Measurements from ENCODE around the gene LAPTM5.

LAPTM5 gene

GRCh38 chr1:30742300-30742962, 15.1 kb downstream of the LAPTM5 start:
- DNase-seq (ENCODE audit: low spot score): no peak

DNA sequence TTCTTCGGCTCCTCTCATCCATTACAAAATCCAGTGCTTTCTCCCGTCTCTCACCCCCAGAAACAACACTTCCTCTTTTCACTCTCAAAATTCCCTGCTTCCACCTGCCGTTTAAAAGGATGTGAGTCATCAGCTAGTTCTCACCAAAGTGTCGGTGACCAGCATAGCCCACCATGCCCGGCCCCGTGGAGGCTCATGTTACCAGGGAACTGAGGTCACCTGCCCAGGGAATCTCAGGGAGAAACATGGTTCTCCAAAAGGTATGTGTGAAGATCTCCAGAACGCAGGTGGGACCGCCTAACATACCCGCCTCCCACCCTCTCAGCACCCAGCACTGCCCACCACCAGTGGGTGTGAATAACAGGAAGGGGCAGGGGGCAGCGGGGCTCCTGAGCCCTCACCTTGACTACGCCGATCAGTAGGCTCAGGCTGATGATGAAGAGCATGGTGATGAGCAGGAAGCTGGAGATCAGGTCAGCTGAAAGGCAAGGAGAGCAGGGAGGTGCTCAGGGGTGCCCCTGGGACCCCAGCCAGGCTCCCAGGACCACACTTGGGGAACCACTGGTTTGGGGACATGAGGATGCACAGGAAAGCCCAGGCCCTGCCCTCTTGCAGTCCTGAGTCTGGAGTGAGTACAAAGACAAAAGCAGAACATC, 16.2 kb downstream of the LAPTM5 start:
- DNase-seq (ENCODE audit: low spot score): no peak

GRCh38 chr1:30740251-30741238, 17.0 kb downstream of the LAPTM5 start:
- no peak for DNase-seq (ENCODE audit: low spot score)

- DNase-seq (ENCODE audit: low spot score): no peak
Measured at GRCh38 chr1:30739601-30740000, 18.0 kb downstream of the LAPTM5 start.

- no peak for DNase-seq (ENCODE audit: low spot score)
Measured at GRCh38 chr1:30738715-30739559, 18.6 kb downstream of the LAPTM5 start.

DNA sequence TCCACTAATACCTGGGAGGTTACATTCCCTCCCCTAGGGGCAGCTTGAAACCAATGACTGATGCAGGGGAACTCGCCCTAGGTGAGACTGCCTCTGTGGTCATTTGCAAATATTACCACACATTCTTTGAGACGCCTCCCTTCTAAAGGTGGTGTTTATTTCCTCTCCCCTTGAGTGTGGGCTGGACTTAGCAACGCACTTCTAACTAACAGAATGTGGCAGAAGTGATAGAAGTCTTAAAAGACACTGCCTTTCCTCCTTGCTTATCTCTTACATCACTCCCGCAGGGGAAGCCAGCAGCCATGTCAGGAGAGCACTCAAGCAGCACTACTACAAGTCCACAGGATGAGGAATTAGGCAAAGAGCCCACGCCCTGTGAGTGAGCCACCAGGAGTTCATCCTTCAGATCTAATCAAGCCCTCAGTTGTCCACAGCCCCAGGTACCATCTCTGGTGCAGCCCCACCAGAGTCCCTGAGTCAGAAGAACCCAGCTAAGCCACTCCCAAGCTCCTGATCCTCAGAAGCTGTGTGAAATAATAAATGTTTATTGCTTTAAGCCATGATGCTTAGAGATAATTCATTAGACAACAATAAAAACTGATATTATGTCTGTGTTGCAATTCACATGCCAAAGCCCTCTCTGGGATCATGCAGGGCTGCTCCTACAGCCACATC, 19.4 kb downstream of the LAPTM5 start:
- no peak for DNase-seq (ENCODE audit: low spot score)

DNA sequence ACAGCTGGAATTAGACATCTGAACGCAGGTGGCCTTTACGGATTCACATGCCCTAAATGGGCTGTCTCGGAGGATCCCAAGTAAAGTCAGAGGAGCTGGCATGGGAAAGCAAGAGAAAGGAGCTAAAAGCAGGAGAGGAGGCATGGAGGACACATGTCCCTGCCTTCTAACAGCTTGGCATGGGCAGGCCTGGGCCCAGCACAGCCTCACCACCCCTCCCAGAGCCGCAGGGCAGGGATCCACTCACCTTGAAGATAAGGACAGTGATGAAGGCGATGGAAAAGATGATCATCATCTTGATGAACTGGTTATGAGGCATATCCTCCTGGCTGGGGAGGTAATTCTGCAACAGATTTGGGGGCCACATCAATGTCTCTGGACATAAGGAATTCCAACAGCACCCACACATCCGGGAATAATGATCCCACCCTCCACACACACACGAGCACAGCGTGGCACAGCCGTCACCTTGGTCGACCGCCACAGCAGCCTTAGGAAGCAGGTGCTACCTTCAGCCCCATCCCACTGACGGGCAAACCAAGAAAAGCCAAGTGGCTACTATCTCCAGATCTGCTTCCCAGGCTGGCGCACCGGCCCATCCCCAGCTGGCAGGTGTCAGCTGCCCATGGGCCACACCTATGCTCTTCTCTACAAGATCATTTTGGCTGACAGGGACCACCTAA, 20.1 kb downstream of the LAPTM5 start:
- no peak for DNase-seq (ENCODE audit: low spot score)

- DNase-seq (ENCODE audit: low spot score): no peak
Measured at GRCh38 chr1:30735668-30736498, 21.7 kb downstream of the LAPTM5 start.

DNA sequence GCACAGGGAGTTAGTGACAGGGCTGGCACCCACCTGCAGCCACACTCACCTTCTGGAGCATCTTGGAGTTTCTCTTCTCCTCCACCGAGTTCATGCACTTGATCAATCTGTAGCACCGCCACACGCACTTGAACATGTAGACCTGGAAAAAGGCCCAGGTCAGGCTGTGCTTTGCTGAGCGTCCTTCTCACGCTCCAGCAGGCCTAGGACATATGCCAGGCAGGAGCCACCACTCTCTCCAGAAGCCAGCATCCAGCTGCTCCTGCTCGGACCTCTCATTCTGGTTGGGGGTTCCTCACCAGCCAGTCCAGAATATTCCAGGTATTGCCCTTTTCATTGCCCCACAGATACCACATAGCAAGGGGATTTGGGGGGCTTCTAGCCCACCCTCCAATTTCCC, 22.4 kb downstream of the LAPTM5 start:
- DNase-seq (ENCODE audit: low spot score): no peak

DNA sequence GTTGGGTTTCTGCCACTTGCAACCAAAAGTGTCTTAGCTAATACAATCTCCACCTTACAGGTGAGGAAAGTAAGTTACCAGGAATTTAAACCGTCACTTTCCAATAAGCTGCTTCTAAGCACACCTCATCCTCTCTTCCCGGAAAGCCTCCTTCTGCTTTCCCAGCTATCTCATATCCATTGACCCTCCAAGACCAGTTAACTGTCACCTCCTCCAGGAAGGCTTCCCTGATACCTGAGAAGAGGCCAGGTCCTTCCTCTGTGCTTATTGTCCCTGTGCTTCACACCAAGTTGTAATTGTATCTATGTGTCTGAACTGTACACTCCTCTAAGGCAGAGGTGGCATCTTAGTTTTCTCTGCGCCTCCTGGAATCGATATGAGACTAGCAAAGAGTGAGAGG, 23.0 kb downstream of the LAPTM5 start:
- DNase-seq (ENCODE audit: low spot score): no peak

- no peak for DNase-seq (ENCODE audit: low spot score)
Measured at GRCh38 chr1:30734106-30734505, 23.5 kb downstream of the LAPTM5 start.

- no peak for DNase-seq (ENCODE audit: low spot score)
Measured at GRCh38 chr1:30733493-30733892, 24.1 kb downstream of the LAPTM5 start.

DNA sequence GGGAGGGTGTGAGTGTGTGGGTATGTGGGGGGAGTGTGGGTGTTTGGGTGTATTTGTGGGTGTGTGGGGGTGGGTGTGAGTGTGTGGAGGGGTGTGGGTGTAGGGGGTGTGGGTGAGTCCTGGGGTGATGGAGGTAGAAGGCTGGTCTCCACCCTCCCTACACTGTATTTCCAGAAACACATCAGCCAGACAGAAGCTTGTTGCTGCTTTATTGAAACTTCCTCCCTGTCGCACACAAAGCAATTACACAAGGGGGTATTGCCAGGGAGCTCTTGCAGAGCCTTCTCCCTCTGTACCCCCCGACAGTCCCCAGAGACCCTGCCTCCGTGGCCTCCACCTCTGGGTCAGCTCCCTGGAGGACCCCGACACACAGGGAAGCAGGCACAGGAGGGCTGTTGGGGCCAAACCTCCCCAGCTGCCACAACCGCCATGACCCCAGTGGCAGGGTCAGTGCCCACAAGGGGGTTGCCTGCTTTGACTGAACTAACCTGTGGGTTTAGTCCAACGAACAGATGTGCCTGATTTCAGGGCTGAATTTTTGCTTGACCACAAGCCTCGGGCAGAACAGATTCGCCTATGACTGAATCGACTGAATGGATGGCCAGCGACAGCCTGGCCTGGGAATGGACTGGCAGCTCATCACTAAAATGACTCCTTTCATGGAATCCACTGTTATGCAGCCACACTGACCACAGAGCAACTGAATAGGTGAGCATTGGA, 25.1 kb downstream of the LAPTM5 start:
- DNase-seq (ENCODE audit: low spot score): no peak

GRCh38 chr1:30731806-30732276, 25.7 kb downstream of the LAPTM5 start:
- DNase-seq (ENCODE audit: low spot score): no peak

GRCh38 chr1:30731109-30731805, 26.3 kb downstream of the LAPTM5 start:
- DNase-seq (ENCODE audit: low spot score): no peak

GRCh38 chr1:30730346-30731108, 27.0 kb downstream of the LAPTM5 start:
- DNase-seq (ENCODE audit: low spot score): no peak

GRCh38 chr1:30729901-30730300, 27.7 kb downstream of the LAPTM5 start:
- DNase-seq (ENCODE audit: low spot score): no peak

Measured in GM03348 (cell line).